GM12891 (cell line): Measurements from ENCODE around the gene TRIM27. TPM values are rescaled to one million over a fixed set of nuclear protein-coding genes. Genes with fewer than 3 reads are reported as not detected.
"Not testable (repeated sequence)": the region's sequence is repeated elsewhere in the genome, so short reads cannot be mapped to it uniquely, and the experiment has no call there.

Experiments used
- DNase-seq: peaks from one replicate; pipeline ENCODE4 v3.0.0; 2011; ENCODE audit warnings: low spot score; ENCODE audit not compliant: insufficient read length
- FAIRE-seq: peaks from 2 replicates; lab custom pipeline; 2011; peaks lifted over from hg19 to GRCh38; lab: Jason Lieb, UNC
- PAX5 ChIP-seq: IDR thresholded peaks from 2 replicates; pipeline ENCODE4 v1.6.1; 2011; ENCODE audit warnings: low read length, moderate library complexity, mild to moderate bottlenecking; ENCODE audit not compliant: insufficient read depth, severe bottlenecking
- POLR2A ChIP-seq: IDR thresholded peaks from 2 replicates; pipeline ENCODE4 v1.6.1; 2011; ENCODE audit warnings: low read depth, low read length, control low read depth
- POLR2AphosphoS5 ChIP-seq: IDR thresholded peaks from 2 replicates; pipeline ENCODE4 v1.6.1; 2011; ENCODE audit warnings: low read depth, low read length, control low read depth
- POU2F2 ChIP-seq: IDR thresholded peaks from 2 replicates; pipeline ENCODE4 v1.6.1; 2011; ENCODE audit warnings: low read depth, mild to moderate bottlenecking, control low read depth, low read length, moderate library complexity
- SPI1 ChIP-seq: IDR thresholded peaks from 2 replicates; pipeline ENCODE4 v1.6.1; 2011; ENCODE audit warnings: low read depth, low read length, control low read depth
- TAF1 ChIP-seq: IDR thresholded peaks from 2 replicates; pipeline ENCODE4 v1.6.1; 2011; ENCODE audit warnings: low read depth, low read length, control low read depth
- polyA plus RNA-seq: library from polyadenylated mRNA; unstranded; fragments of >200 nt; gene quantifications from one replicate; pipeline ENCODE4 v1.2.1, GENCODE V29; 2012; ENCODE audit warnings: low read depth, missing spikeins, inconsistent platforms; ENCODE audit not compliant: missing spikeins

TRIM27 gene, protein sequence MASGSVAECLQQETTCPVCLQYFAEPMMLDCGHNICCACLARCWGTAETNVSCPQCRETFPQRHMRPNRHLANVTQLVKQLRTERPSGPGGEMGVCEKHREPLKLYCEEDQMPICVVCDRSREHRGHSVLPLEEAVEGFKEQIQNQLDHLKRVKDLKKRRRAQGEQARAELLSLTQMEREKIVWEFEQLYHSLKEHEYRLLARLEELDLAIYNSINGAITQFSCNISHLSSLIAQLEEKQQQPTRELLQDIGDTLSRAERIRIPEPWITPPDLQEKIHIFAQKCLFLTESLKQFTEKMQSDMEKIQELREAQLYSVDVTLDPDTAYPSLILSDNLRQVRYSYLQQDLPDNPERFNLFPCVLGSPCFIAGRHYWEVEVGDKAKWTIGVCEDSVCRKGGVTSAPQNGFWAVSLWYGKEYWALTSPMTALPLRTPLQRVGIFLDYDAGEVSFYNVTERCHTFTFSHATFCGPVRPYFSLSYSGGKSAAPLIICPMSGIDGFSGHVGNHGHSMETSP
- 25.6 TPM for polyA plus RNA-seq

DNA sequence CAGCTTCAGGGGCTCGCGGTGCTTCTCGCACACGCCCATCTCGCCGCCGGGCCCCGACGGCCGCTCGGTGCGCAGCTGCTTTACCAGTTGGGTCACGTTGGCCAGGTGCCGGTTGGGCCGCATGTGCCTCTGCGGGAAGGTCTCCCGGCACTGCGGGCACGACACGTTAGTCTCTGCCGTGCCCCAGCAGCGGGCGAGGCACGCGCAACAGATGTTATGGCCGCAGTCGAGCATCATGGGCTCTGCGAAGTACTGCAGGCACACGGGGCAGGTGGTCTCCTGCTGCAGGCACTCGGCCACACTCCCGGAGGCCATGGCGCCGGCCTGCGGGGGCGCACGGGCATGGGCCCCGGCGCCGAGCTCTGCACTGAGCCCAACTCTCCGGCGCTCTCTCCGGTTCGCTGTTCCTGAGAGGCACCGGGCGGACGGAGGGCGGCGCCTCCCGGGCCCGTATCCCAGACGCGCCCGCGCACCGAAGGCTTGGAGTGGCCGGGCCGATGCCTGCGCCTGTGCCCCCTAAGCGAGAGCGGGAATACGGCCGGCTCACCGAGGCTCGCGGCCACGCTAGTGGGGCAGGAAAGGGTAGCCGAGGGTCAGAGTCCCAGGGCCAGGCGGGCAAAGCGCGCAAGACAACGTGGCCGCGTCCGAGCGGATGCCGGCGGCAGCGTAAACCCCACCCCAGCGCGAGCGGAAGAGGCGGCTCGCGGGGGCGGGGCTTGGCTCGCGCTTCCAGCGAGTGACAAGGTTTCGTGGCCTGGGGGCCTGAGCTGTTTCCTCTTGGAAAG is at the start of gene TRIM27:
TSS of gene TRIM27 (minus strand) at position 668 of the 785 bp plus-strand sequence. CDS start at position 315, 353 bp downstream.
- peak; percentile 60 for TF ChIP-seq TAF1
- no peak for TF ChIP-seq POU2F2
- 0 out of 2 replicates have a peak, but pooled peaks have one; percentile 17 for TF ChIP-seq SPI1
- peak; percentile 91 for TF ChIP-seq POLR2AphosphoS5
- TF ChIP-seq PAX5: no peak
- peak; percentile 86 for TF ChIP-seq POLR2A
- DNase-seq: peak; percentile 79
- FAIRE-seq: peak; percentile 94

DNA sequence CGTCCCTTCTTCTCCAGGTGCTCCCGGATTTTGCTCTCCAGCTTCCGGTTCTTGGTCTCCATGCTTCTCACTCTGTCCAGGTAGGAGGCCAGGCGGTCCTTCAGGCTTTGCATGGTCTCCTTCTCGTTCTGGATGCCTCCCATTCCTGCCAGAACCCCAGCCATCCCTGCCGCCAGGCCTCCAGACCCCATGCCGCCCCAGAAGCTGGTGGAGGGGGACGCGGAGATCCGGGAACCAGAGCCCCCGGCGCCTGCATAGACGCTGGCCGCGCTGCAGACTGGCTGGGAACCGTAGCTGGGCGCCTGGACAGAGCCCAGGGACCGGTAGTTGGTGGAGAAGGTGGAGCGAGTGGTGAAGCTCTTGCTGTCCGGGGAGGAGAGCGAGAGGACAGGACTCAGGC is 46.3 kb upstream of the TRIM27 start:
- not testable (repeated sequence) for FAIRE-seq, DNase-seq

DNA sequence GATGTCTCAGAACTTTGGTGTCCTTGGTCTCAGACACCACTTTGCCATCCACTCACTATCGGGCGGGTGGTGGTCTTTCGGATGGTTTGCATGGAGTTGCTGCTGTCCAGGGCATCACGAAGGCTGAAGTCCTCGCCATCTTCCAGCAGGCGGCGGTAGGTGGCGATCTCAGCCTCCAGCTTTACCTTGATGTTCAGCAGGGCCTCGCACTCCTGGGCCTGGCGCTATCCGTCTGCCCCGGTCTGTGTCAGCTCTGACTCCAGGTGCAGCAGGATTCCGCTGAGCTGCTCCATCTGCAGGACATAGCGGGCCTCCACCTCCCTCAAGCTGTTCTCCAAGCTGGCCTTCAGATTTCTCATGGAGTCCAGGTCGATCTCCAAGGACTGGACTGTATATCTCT is 45.3 kb upstream of the TRIM27 start:
- DNase-seq: no peak
- TF ChIP-seq TAF1: no peak
- TF ChIP-seq POLR2A: no peak
- TF ChIP-seq POLR2AphosphoS5: no peak
- TF ChIP-seq POU2F2: no peak
- no peak for TF ChIP-seq SPI1
- TF ChIP-seq PAX5: no peak
- no peak for FAIRE-seq

DNA sequence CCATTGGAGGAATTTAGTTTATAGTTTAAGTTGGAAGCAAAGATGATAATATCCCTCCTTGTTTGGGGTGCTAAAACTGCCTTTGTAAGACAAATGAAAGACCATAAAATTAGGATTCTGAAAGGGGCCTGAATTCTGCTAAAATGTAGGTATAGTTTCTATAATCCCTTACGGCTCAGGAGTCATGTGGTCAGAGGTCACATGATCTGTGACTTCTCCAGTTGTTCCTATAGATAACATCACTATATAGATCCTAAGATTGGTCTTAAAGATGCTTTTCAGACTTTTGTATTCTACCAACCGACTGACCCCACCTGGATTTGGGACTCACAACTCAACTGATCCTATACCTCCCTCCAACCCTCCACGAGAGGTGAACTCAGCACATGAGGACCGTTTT is 44.7 kb upstream of the TRIM27 start:
- no peak for FAIRE-seq
- no peak for TF ChIP-seq POLR2AphosphoS5
- no peak for TF ChIP-seq POU2F2
- no peak for TF ChIP-seq SPI1
- TF ChIP-seq POLR2A: no peak
- no peak for DNase-seq

DNA sequence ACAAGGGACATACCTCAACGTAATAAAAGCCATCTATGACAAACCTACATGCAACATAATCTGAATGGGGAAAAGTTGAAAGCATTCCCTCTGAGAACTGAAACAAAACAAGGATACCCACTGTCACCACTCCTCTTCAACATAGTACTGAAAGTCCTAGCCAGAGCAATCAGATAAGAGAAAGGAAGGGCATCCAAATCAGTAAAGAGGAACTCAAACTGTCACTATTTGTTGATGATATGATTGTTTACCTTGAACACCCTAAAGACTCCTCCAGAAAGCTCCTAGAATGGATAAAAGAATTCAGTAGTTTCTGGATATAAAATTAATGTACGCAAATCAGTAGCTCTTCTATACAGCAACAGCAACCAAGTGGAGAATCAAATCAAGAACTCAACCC is 41.9 kb upstream of the TRIM27 start:
- no peak for DNase-seq
- FAIRE-seq: no peak
- no peak for TF ChIP-seq POLR2AphosphoS5
- no peak for TF ChIP-seq TAF1
- no peak for TF ChIP-seq POLR2A
- no peak for TF ChIP-seq SPI1
- no peak for TF ChIP-seq POU2F2

DNA sequence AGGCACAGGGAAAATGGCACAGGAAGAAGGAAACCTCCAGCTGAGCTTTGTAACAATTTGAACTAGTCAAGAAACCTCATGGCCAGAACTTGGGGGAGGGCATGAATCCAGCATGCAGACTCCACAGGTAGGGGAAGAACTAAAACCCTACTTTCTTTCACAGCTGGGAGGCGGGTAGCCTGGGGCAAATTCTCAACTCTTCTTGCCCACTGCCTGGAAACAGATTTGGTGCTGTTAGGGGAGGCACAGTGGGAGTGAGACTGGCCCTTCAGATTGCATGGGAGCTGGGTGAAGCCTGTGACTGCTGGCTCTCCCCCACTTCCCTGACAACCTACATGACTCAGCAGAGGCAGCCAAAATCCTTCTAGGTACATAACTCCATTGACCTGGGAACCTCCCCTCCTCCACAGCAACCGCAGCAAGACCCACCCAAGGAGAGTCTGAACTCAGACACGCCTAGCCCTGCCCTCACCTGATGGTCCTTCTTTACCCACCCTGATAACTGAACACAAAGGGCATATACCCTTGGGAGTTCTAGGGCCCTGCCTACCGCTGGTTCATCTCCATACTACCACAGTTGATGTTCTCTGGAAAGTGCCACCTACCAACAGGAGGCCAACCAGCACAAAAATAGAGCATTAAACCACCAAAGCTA is 37.2 kb upstream of the TRIM27 start:
- no peak for FAIRE-seq
- no peak for TF ChIP-seq SPI1
- TF ChIP-seq POLR2A: no peak
- TF ChIP-seq POU2F2: no peak

DNA sequence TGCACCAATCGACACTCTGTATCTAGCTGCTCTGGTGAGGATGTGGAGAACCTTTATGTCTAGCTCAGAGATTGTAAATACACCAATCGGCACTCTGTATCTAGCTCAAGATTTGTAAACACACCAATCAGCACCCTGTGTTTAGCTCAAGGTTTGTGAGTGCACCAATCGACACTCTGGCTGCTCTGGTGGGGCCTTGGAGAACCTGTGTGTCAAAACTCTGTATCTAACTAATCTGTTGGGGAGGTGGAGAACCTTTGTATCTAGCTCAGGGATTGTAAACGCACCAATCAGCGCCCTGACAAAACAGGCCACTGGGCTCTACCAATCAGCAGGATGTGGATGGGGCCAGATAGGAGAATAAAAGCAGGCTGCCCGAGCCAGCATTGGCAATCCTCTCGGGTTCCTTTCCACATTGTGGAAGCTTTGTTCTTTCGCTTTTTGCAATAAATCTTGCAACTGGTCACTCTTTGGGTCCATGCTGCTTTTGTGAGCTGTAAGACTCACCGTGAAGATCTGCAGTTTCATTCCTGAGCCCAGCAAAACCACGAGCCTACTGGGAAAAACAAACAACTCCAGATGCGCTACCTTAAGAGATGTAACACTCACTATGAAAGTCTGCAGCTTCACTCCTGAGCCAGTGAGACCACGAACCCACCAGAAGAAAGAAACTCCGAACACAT is 34.9 kb upstream of the TRIM27 start:
- FAIRE-seq: not testable (repeated sequence)

More for the DNA sequence above, 37.2 kb upstream of the TRIM27 start:
- no peak for DNase-seq

DNA sequence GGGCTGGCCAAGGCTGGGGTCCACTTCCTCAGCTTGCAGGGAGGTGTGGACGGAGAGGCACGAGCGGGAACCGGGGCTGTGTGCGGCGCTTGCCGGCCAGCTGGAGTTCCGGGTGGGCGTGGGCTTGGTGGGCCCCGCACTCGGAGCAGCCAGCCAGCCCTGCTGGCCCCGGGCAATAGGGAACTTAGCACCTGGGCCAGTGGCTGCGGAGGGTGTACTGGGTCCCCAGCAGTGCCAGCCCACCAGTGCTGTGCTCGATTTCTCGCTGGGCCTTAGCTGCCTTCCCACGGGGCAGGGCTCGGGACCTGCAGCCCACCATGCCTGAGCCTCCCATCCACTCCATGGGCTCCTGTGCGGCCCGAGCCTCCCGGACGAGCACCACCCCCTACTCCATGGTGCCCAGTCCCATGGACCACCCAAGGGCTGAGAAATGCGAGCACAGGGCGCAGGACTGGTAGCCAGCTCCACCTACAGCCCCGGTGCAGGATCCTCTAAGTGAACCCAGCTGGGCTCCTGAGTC is 34.1 kb upstream of the TRIM27 start:
- FAIRE-seq, DNase-seq: not testable (repeated sequence)

More for the DNA sequence above, 34.9 kb upstream of the TRIM27 start:
- not testable (repeated sequence) for DNase-seq

DNA sequence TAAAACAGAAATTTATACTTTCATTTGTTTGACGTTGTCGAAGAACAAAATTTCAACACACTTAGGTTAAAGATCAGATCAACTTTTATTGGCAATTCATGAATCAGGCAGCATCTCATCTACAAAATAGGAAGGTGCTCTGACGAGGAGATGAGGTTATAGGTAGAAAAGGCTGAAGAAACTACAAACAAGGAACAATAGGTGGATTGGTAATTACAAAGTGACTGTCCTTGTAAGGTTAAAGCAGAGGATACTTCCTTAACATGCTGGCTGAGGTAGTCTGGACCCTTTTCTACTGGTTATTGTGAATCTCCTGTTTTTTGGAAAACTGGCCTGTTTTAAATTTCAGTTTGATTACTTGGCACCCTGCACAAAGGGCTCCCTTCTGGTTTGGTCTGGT is 32.5 kb upstream of the TRIM27 start:
- DNase-seq: no peak
- TF ChIP-seq POLR2A (no peak), POLR2AphosphoS5 (no peak), SPI1 (no peak), POU2F2 (no peak), TAF1 (no peak), PAX5 (no peak)
- no peak for FAIRE-seq
